Measurements from ENCODE around the gene GRM1.
"Not testable (repeated sequence)": the region's sequence is repeated elsewhere in the genome, so short reads cannot be mapped to it uniquely, and the experiment has no call there.

Gene GRM1

GRCh38 chr6:146267447-146267846, 238.6 kb downstream of the GRM1 start:
- in situ Hi-C loops (cut with HindIII; ENCODE audit: low sequenced_read_pairs) = no loop called here

GRCh38 chr6:146267946-146268345, 239.1 kb downstream of the GRM1 start:
- in situ Hi-C loops (cut with HindIII; ENCODE audit: low sequenced_read_pairs) = no loop called here

GRCh38 chr6:146269482-146269881, 240.6 kb downstream of the GRM1 start:
- in situ Hi-C loops (cut with HindIII; ENCODE audit: low sequenced_read_pairs) = no loop called here

GRCh38 chr6:146271163-146271562, 242.3 kb downstream of the GRM1 start:
- in situ Hi-C loops (cut with HindIII; ENCODE audit: low sequenced_read_pairs) = not testable (repeated sequence)

- in situ Hi-C loops (cut with HindIII; ENCODE audit: low sequenced_read_pairs) = no loop called here
Measured at GRCh38 chr6:146273490-146273889, 244.6 kb downstream of the GRM1 start.

- in situ Hi-C loops (cut with HindIII; ENCODE audit: low sequenced_read_pairs) = no loop called here
Measured at GRCh38 chr6:146277142-146277541, 248.3 kb downstream of the GRM1 start.

GRCh38 chr6:146281651-146282362, 252.9 kb downstream of the GRM1 start:
- in situ Hi-C loops (cut with HindIII; ENCODE audit: low sequenced_read_pairs) = no loop called here

- in situ Hi-C loops (cut with HindIII; ENCODE audit: low sequenced_read_pairs) = no loop called here
Measured at GRCh38 chr6:146282837-146283236, 254.0 kb downstream of the GRM1 start.

- in situ Hi-C loops (cut with HindIII; ENCODE audit: low sequenced_read_pairs) = no loop called here
Measured at GRCh38 chr6:146284311-146284710, 255.4 kb downstream of the GRM1 start.

GRCh38 chr6:146286961-146287360, 258.1 kb downstream of the GRM1 start:
- in situ Hi-C loops (cut with HindIII; ENCODE audit: low sequenced_read_pairs) = no loop called here

GRCh38 chr6:146287691-146288369, 259.0 kb downstream of the GRM1 start:
- in situ Hi-C loops (cut with HindIII; ENCODE audit: low sequenced_read_pairs) = no loop called here

- in situ Hi-C loops (cut with HindIII; ENCODE audit: low sequenced_read_pairs) = no loop called here
Measured at GRCh38 chr6:146289816-146290588, 261.1 kb downstream of the GRM1 start.

GRCh38 chr6:146290589-146290901, 261.7 kb downstream of the GRM1 start:
- in situ Hi-C loops (cut with HindIII; ENCODE audit: low sequenced_read_pairs) = no loop called here

- in situ Hi-C loops (cut with HindIII; ENCODE audit: low sequenced_read_pairs) = no loop called here
Measured at GRCh38 chr6:146292506-146292905, 263.6 kb downstream of the GRM1 start.

- in situ Hi-C loops (cut with HindIII; ENCODE audit: low sequenced_read_pairs) = no loop called here
Measured at GRCh38 chr6:146295695-146296094, 266.8 kb downstream of the GRM1 start.

GRCh38 chr6:146297815-146298214, 269.0 kb downstream of the GRM1 start:
- in situ Hi-C loops (cut with HindIII; ENCODE audit: low sequenced_read_pairs) = no loop called here

GRCh38 chr6:146300521-146300920, 271.7 kb downstream of the GRM1 start:
- in situ Hi-C loops (cut with HindIII; ENCODE audit: low sequenced_read_pairs) = no loop called here

- in situ Hi-C loops (cut with HindIII; ENCODE audit: low sequenced_read_pairs) = no loop called here
Measured at GRCh38 chr6:146301764-146302163, 272.9 kb downstream of the GRM1 start.

- in situ Hi-C loops (cut with HindIII; ENCODE audit: low sequenced_read_pairs) = no loop called here
Measured at GRCh38 chr6:146302994-146303393, 274.1 kb downstream of the GRM1 start.

GRCh38 chr6:146304181-146304580, 275.3 kb downstream of the GRM1 start:
- in situ Hi-C loops (cut with HindIII; ENCODE audit: low sequenced_read_pairs) = no loop called here

GRCh38 chr6:146305092-146305491, 276.2 kb downstream of the GRM1 start:
- in situ Hi-C loops (cut with HindIII; ENCODE audit: low sequenced_read_pairs) = no loop called here

- in situ Hi-C loops (cut with HindIII; ENCODE audit: low sequenced_read_pairs) = no loop called here
Measured at GRCh38 chr6:146305951-146306350, 277.1 kb downstream of the GRM1 start.

Data from DLD1 (cell line).